Mesangial cell (primary cell): ENCODE data around the gene CTAGE4. TPM values are rescaled to one million over a fixed set of nuclear protein-coding genes. Genes with fewer than 3 reads are reported as not detected.

Experiments used
- total RNA-seq: library from RNA; depleted of rRNA; stranded (reverse); fragments of >200 nt; gene quantifications from 2 replicates; pipeline ENCODE4 v1.2.3, GENCODE V29; 2015

Gene CTAGE4
- 0.65 and 1.6 TPM in 2 replicates for total RNA-seq

GRCh38 chr7:144183166-144183565, at the start of gene CTAGE4:
TSS of gene CTAGE4 (plus strand) at chr7:144183466. CDS start at chr7:144183504, 38 bp downstream.

GRCh38 chr7:144195212-144195872, 12.1 kb downstream of the CTAGE4 start, which contains the start of gene ARHGEF35:
TSS of gene ARHGEF35 (minus strand) at chr7:144195833. CDS start at chr7:144188383, 7,450 bp downstream.

Other genes with a start within 250 kb of the CTAGE4 start
- not detected in 2 replicates for gene OR2F2, start 248.2 kb upstream of the CTAGE4 start, total RNA-seq
- gene OR2F1, start 228.6 kb upstream of the CTAGE4 start, total RNA-seq = not detected in 2 replicates
- not detected in 2 replicates for gene OR6B1, start 183.1 kb upstream of the CTAGE4 start, total RNA-seq
- not detected in 2 replicates for gene OR2A5, start 134.5 kb upstream of the CTAGE4 start, total RNA-seq
- gene OR2A25, start 113.7 kb upstream of the CTAGE4 start, total RNA-seq = not detected in 2 replicates
- gene OR2A12, start 97.2 kb upstream of the CTAGE4 start, total RNA-seq = not detected in 2 replicates
- gene OR2A2, start 73.9 kb upstream of the CTAGE4 start, total RNA-seq = not detected in 2 replicates
- not detected in 2 replicates for gene OR2A14, start 60.3 kb upstream of the CTAGE4 start, total RNA-seq
- 1.5 and 3.8 TPM in 2 replicates for gene ARHGEF35, start 12.4 kb downstream of the CTAGE4 start, total RNA-seq
- gene OR2A42, start 56.1 kb downstream of the CTAGE4 start, total RNA-seq = under 0.01 and 0.49 TPM in 2 replicates
- gene OR2A7, start 81.3 kb downstream of the CTAGE4 start, total RNA-seq = 1.1 and 2.2 TPM in 2 replicates
- 0.38 and 1.6 TPM in 2 replicates for gene CTAGE8, start 85.8 kb downstream of the CTAGE4 start, total RNA-seq
- gene OR2A1, start 129.0 kb downstream of the CTAGE4 start, total RNA-seq = 0.13 and 0.33 TPM in 2 replicates
- 16.1 and 25.6 TPM in 2 replicates for gene ARHGEF5, start 171.9 kb downstream of the CTAGE4 start, total RNA-seq
- gene NOBOX, start 220.2 kb downstream of the CTAGE4 start, total RNA-seq = not detected in 2 replicates